Loucy (cell line): Measurements from ENCODE around the gene AVPR2.

ENCODE experiments used
- H2AFZ ChIP-seq: fragments of 200-600 bp; sonication (generic); 2 replicates; pipeline ENCODE4 v1.6.0; 2016; ENCODE audit warnings: antibody characterized with exemption, mild to moderate bottlenecking, low read length, moderate library complexity
- H3F3A ChIP-seq: fragments of 200-600 bp; 2 replicates; pipeline ENCODE4 v1.6.0; 2016; ENCODE audit warnings: antibody characterized with exemption, low read depth, mild to moderate bottlenecking
- H3K27me3 ChIP-seq: fragments of 200-600 bp; sonication (generic); 2 replicates; pipeline ENCODE4 v1.6.1; 2014; ENCODE audit warnings: low read length, mild to moderate bottlenecking; ENCODE audit not compliant: insufficient read depth, poor library complexity, severe bottlenecking
- H3K36me3 ChIP-seq: fragments of 200-600 bp; sonication (generic); 2 replicates; pipeline ENCODE4 v1.6.1; 2016; ENCODE audit warnings: low read length; ENCODE audit not compliant: insufficient read depth
- H3K4me1 ChIP-seq: fragments of 200-600 bp; sonication (generic); 2 replicates; pipeline ENCODE4 v1.5.1; 2014; ENCODE audit warnings: low read length, mild to moderate bottlenecking; ENCODE audit not compliant: insufficient read depth, poor library complexity, severe bottlenecking
- H3K4me2 ChIP-seq: fragments of 200-600 bp; sonication (generic); 2 replicates; pipeline ENCODE4 v1.6.0; 2014; ENCODE audit warnings: antibody characterized with exemption, low read length, low read depth, mild to moderate bottlenecking; ENCODE audit not compliant: poor library complexity, severe bottlenecking
- H3K4me3 ChIP-seq: fragments of 200-600 bp; sonication (generic); 2 replicates; pipeline ENCODE4 v1.5.1; 2014; ENCODE audit warnings: low read length, mild to moderate bottlenecking, mixed read lengths; ENCODE audit not compliant: poor library complexity, severe bottlenecking
- H3K79me2 ChIP-seq: fragments of 200-600 bp; sonication (generic); 2 replicates; pipeline ENCODE4 v1.6.1; 2014; ENCODE audit warnings: low read length; ENCODE audit not compliant: insufficient read depth
- H3K9ac ChIP-seq: fragments of 200-600 bp; sonication (generic); 2 replicates; pipeline ENCODE4 v1.6.0; 2014; ENCODE audit warnings: mild to moderate bottlenecking, low read depth, low read length, moderate library complexity; ENCODE audit not compliant: poor library complexity, severe bottlenecking
- H3K9me2 ChIP-seq: fragments of 200-600 bp; sonication (generic); replicated peaks from 2 replicates; pipeline ENCODE4 v1.6.1; 2016; ENCODE audit warnings: low read depth, low read length, mixed read lengths
- H3K9me3 ChIP-seq: fragments of 200-600 bp; sonication (generic); 2 replicates; pipeline ENCODE4 v1.6.1; 2014; ENCODE audit warnings: mild to moderate bottlenecking, antibody characterized with exemption, low read length, low read depth; ENCODE audit not compliant: insufficient read depth
- H4K20me1 ChIP-seq: fragments of 200-600 bp; sonication (generic); 2 replicates; pipeline ENCODE4 v1.6.0; 2014; ENCODE audit warnings: antibody characterized with exemption, low read length, mild to moderate bottlenecking; ENCODE audit not compliant: insufficient read depth, poor library complexity, severe bottlenecking
- CTCF ChIP-seq: fragments of 200-600 bp; sonication (generic); conservative IDR thresholded peaks from 2 replicates; pipeline ENCODE4 v1.5.1; 2014; ENCODE audit warnings: mild to moderate bottlenecking, antibody characterized with exemption, low read length
- EZH2phosphoT487 ChIP-seq: fragments of 200-600 bp; IDR thresholded peaks from 2 replicates; pipeline ENCODE4 v1.6.1; 2018; ENCODE audit warnings: antibody characterized with exemption, mild to moderate bottlenecking, moderate library complexity, borderline replicate concordance

Gene AVPR2

GRCh38 chrX:153883163-153883843 lies 21.2 kb upstream of the AVPR2 start:
- H3K4me1 ChIP-seq: peaks cover 18% of the 10 kb centered on the region
- H3K79me2 ChIP-seq: no peaks in the 10 kb centered on the region
- H4K20me1 ChIP-seq: no peaks in the 10 kb centered on the region
- H3K36me3 ChIP-seq: no peaks in the 10 kb centered on the region
- no peaks in the 10 kb centered on the region for H3K9me2 ChIP-seq
- no peak overlapping the region for H3K4me2 ChIP-seq
- no peaks in the 10 kb centered on the region for H3F3A ChIP-seq
- TF ChIP-seq CTCF (no peak), EZH2phosphoT487 (no peak)
- H3K9ac ChIP-seq: no peak overlapping the region
- no peaks in the 10 kb centered on the region for H3K27me3 ChIP-seq
- H3K4me3 ChIP-seq: no peak overlapping the region
- H3K9me3 ChIP-seq: no peaks in the 10 kb centered on the region
- H2AFZ ChIP-seq: no peak overlapping the region

GRCh38 chrX:153884136-153884535 lies 20.3 kb upstream of the AVPR2 start:
- Histone ChIP-seq H3K4me2 (no peak overlapping the region), H3K4me1 (peaks cover 11% of the 10 kb centered on the region)

GRCh38 chrX:153884590-153884989 lies 19.9 kb upstream of the AVPR2 start:
- H3K4me2 ChIP-seq: no peak overlapping the region
- no peaks in the 10 kb centered on the region for H4K20me1 ChIP-seq
- TF ChIP-seq EZH2phosphoT487 (no peak), CTCF (peak; percentile 49; the same call in 1 of the 2 replicates)
- no peaks in the 10 kb centered on the region for H3F3A ChIP-seq
- H3K36me3 ChIP-seq: no peaks in the 10 kb centered on the region
- no peak overlapping the region for H2AFZ ChIP-seq
- H3K4me3 ChIP-seq: no peak overlapping the region
- H3K9me2 ChIP-seq: no peaks in the 10 kb centered on the region
- no peaks in the 10 kb centered on the region for H3K79me2 ChIP-seq
- no peaks in the 10 kb centered on the region for H3K9me3 ChIP-seq
- H3K4me1 ChIP-seq: peaks cover 11% of the 10 kb centered on the region
- no peak overlapping the region for H3K9ac ChIP-seq
- no peaks in the 10 kb centered on the region for H3K27me3 ChIP-seq

More at GRCh38 chrX:153884136-153884535, 20.3 kb upstream of the AVPR2 start:
- H3K79me2 ChIP-seq: no peaks in the 10 kb centered on the region
- H3K4me3 ChIP-seq: no peak overlapping the region
- H2AFZ ChIP-seq: no peak overlapping the region
- no peaks in the 10 kb centered on the region for H4K20me1 ChIP-seq
- no peaks in the 10 kb centered on the region for H3K36me3 ChIP-seq
- TF ChIP-seq CTCF (no peak), EZH2phosphoT487 (no peak)
- H3K9me3 ChIP-seq: no peaks in the 10 kb centered on the region
- no peaks in the 10 kb centered on the region for H3F3A ChIP-seq
- no peak overlapping the region for H3K9ac ChIP-seq
- no peaks in the 10 kb centered on the region for H3K27me3 ChIP-seq
- no peaks in the 10 kb centered on the region for H3K9me2 ChIP-seq
